ENCODE results near the gene SIGLEC15.

The SIGLEC15 gene

GRCh38 chr18:45861926-45862325 is 36.5 kb downstream of the SIGLEC15 start:
- DNase-seq (ENCODE audit: low spot score), result no peak
- TF ChIP-seq, protein P1, sequence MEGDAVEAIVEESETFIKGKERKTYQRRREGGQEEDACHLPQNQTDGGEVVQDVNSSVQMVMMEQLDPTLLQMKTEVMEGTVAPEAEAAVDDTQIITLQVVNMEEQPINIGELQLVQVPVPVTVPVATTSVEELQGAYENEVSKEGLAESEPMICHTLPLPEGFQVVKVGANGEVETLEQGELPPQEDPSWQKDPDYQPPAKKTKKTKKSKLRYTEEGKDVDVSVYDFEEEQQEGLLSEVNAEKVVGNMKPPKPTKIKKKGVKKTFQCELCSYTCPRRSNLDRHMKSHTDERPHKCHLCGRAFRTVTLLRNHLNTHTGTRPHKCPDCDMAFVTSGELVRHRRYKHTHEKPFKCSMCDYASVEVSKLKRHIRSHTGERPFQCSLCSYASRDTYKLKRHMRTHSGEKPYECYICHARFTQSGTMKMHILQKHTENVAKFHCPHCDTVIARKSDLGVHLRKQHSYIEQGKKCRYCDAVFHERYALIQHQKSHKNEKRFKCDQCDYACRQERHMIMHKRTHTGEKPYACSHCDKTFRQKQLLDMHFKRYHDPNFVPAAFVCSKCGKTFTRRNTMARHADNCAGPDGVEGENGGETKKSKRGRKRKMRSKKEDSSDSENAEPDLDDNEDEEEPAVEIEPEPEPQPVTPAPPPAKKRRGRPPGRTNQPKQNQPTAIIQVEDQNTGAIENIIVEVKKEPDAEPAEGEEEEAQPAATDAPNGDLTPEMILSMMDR (IDR thresholded peaks at IDR 0.05; ENCODE audit: extremely low read depth, insufficient read depth, missing control alignments), result no peak
- in situ Hi-C loops (cut with MboI; ENCODE audit: low pct_unique_long_range_greater_than_20kb, low sequenced_read_pairs, unreplicated experiment), result no loop called here

DNA sequence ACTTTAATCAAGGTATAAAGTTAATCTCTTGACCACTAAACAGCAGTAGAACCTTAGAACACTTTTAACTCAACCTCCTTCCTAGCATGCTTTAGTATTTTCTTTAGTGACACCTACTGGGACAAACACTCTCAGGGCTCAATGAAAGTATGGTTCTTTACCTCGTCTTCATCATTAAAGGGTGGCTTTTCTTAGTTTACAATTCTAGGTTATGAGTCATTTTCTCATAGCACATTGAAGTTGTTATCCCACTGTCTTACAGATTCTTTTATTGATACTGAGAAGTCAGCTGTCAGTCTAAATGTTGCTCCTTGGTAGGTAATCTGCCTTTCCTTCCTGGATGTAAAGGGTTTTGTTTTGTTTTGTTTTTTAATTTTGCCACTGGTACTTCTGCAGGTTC is 38.0 kb downstream of the SIGLEC15 start:
- no peak for DNase-seq (ENCODE audit: low spot score)
- in situ Hi-C loops (cut with MboI; ENCODE audit: low pct_unique_long_range_greater_than_20kb, low sequenced_read_pairs, unreplicated experiment), result no loop called here
- TF ChIP-seq, protein P1 (IDR thresholded peaks at IDR 0.05; ENCODE audit: extremely low read depth, insufficient read depth, missing control alignments), result no peak

DNA sequence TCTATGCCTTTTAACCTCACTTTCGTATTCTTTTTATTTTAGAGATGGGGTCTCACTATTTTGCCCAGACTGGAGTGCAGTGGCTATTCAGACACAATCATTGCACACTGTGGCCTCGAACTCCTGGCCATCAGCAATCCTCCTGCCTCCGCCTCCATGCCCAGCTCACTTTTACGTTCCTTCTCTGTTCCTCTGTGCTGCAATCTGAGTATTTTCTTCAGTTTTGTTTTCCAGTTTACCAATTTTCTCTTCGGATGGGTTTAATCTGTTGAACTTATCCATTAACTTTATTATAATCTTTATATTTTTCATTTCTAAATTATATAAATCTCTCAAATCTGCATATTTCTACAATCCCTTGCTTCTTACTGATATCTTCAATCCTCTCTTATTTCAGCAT is 38.6 kb downstream of the SIGLEC15 start:
- DNase-seq (ENCODE audit: low spot score), result no peak
- in situ Hi-C loops (cut with MboI; ENCODE audit: low pct_unique_long_range_greater_than_20kb, low sequenced_read_pairs, unreplicated experiment), result no loop called here
- TF ChIP-seq, protein P1 (IDR thresholded peaks at IDR 0.05; ENCODE audit: extremely low read depth, insufficient read depth, missing control alignments), result no peak

GRCh38 chr18:45865466-45865865 is 40.0 kb downstream of the SIGLEC15 start:
- DNase-seq (ENCODE audit: low spot score), result no peak
- TF ChIP-seq, protein P1 (IDR thresholded peaks at IDR 0.05; ENCODE audit: extremely low read depth, insufficient read depth, missing control alignments), result no peak
- in situ Hi-C loops (cut with MboI; ENCODE audit: low pct_unique_long_range_greater_than_20kb, low sequenced_read_pairs, unreplicated experiment), result no loop called here

- DNase-seq (ENCODE audit: low spot score), result no peak
- in situ Hi-C loops (cut with MboI; ENCODE audit: low pct_unique_long_range_greater_than_20kb, low sequenced_read_pairs, unreplicated experiment), result loop anchor here (10.0 kb wide), 1 partner anchor 196 kb away; no protein-coding TSS in a partner anchor
- TF ChIP-seq, protein P1 (IDR thresholded peaks at IDR 0.05; ENCODE audit: extremely low read depth, insufficient read depth, missing control alignments), result no peak
Measured at GRCh38 chr18:45870419-45870818, 44.9 kb downstream of the SIGLEC15 start.

- in situ Hi-C loops (cut with MboI; ENCODE audit: low pct_unique_long_range_greater_than_20kb, low sequenced_read_pairs, unreplicated experiment), result loop anchor here (10.0 kb wide), 1 partner anchor 197 kb away; no protein-coding TSS in a partner anchor
- TF ChIP-seq, protein P1 (IDR thresholded peaks at IDR 0.05; ENCODE audit: extremely low read depth, insufficient read depth, missing control alignments), result no peak
- DNase-seq (ENCODE audit: low spot score), result no peak
Measured at GRCh38 chr18:45871431-45872084, 46.1 kb downstream of the SIGLEC15 start.
